ENCODE results near the gene DCXR. TPM values are rescaled to one million over a fixed set of nuclear protein-coding genes. Genes with fewer than 3 reads are reported as not detected.

The DCXR gene
- total RNA-seq, 2 experiments from 2014 or later, result 103 to 119 TPM

- Histone ChIP-seq H3K27me3 (ENCODE audit: control insufficient read depth in 1 of 2, insufficient read depth in 2 of 2, low read length in 2 of 2) (no peaks in the 10 kb centered on the region), H3K27ac (ENCODE audit: low read depth in 1 of 2, low read length in 2 of 2) (no peak overlapping the region), H3K9me3 (ENCODE audit: control insufficient read depth in 1 of 2, insufficient read depth in 1 of 2, low read length in 2 of 2) (no peaks in the 10 kb centered on the region), H3K4me3 (ENCODE audit: low read length) (no peak overlapping the region), H3K36me3 (ENCODE audit: insufficient read depth, low read length) (peaks cover 68% of the 10 kb centered on the region), H3K4me1 (ENCODE audit: insufficient read depth, low read length) (peaks cover 22% of the 10 kb centered on the region)
- Mint-ChIP-seq H3K9me3 (no peaks in the 10 kb centered on the region), H3K27me3 (no peaks in the 10 kb centered on the region), H3K36me3 (ENCODE audit: low read depth) (peaks cover 21% of the 10 kb centered on the region), H3K27ac (no peak overlapping the region), H3K4me1 (ENCODE audit: low read depth) (peaks cover 9% of the 10 kb centered on the region), H3K4me3 (no peak overlapping the region)
- CTCF ChIA-PET, result no interaction called here
- no peak for DNase-seq
- TF ChIP-seq CTCF (IDR thresholded peaks at IDR 0.05), result no peak
- ATAC-seq (ENCODE audit: poor library complexity), result no peak
- POLR2A ChIA-PET, result interaction anchor here (1.3 to 2.0 kb wide), 2 partner anchors 23 to 38 kb away, joined by 3 to 7 read pairs; partner anchors contain the start of genes DCXR and FASN
- intact Hi-C loops (cut with DNase I, micrococcal nuclease), result no loop called here
These were observed 23.1 kb upstream of the DCXR start for GRCh38 chr17:82060614-82061013.

- peaks cover 19% of the 10 kb centered on the region for H3K4me1 ChIP-seq (ENCODE audit: insufficient read depth, low read length)
- Mint-ChIP-seq H3K4me3 (no peak overlapping the region), H3K27ac (no peak overlapping the region), H3K27me3 (no peaks in the 10 kb centered on the region), H3K4me1 (ENCODE audit: low read depth) (peaks cover 9% of the 10 kb centered on the region), H3K9me3 (no peaks in the 10 kb centered on the region), H3K36me3 (ENCODE audit: low read depth) (peaks cover 24% of the 10 kb centered on the region)
- CTCF ChIA-PET, result no interaction called here
- no peak overlapping the region for H3K4me3 ChIP-seq (ENCODE audit: low read length)
- no peak for ATAC-seq (ENCODE audit: poor library complexity)
- H3K27me3 ChIP-seq (ENCODE audit: control insufficient read depth in 1 of 2, insufficient read depth in 2 of 2, low read length in 2 of 2), result no peaks in the 10 kb centered on the region
- no peak for DNase-seq
- peaks cover 74% of the 10 kb centered on the region for H3K36me3 ChIP-seq (ENCODE audit: insufficient read depth, low read length)
- intact Hi-C loops (cut with DNase I, micrococcal nuclease), result no loop called here
- no peak overlapping the region for H3K27ac ChIP-seq (ENCODE audit: low read depth in 1 of 2, low read length in 2 of 2)
- POLR2A ChIA-PET, result interaction anchor here (1.3 to 2.0 kb wide), 2 partner anchors 22 to 39 kb away, joined by 3 to 7 read pairs; partner anchors contain the start of genes DCXR and FASN
- no peaks in the 10 kb centered on the region for H3K9me3 ChIP-seq (ENCODE audit: control insufficient read depth in 1 of 2, insufficient read depth in 1 of 2, low read length in 2 of 2)
- TF ChIP-seq CTCF (IDR thresholded peaks at IDR 0.05), result no peak
These were observed 22.5 kb upstream of the DCXR start for GRCh38 chr17:82060001-82060380.

GRCh38 chr17:82059272-82060000 is 21.9 kb upstream of the DCXR start:
- CTCF ChIA-PET, result no interaction called here
- DNase-seq (no peak), ATAC-seq (ENCODE audit: poor library complexity) (no peak)
- no peak overlapping the region for H3K4me3 ChIP-seq (ENCODE audit: low read length)
- POLR2A ChIA-PET, result interaction anchor here (2.0 kb wide), 1 partner anchor 22 kb away, joined by 7 read pairs; the partner anchor contains the start of gene DCXR
- no peak for TF ChIP-seq CTCF (IDR thresholded peaks at IDR 0.05)
- Mint-ChIP-seq H3K36me3 (ENCODE audit: low read depth) (peaks cover 27% of the 10 kb centered on the region), H3K27ac (no peak overlapping the region), H3K27me3 (no peaks in the 10 kb centered on the region), H3K9me3 (no peaks in the 10 kb centered on the region), H3K4me1 (ENCODE audit: low read depth) (peaks cover 5% of the 10 kb centered on the region), H3K4me3 (peak overlapping the region; percentile 25)
- H3K36me3 ChIP-seq (ENCODE audit: insufficient read depth, low read length), result peaks cover 79% of the 10 kb centered on the region
- H3K27me3 ChIP-seq (ENCODE audit: control insufficient read depth in 1 of 2, insufficient read depth in 2 of 2, low read length in 2 of 2), result no peaks in the 10 kb centered on the region
- H3K4me1 ChIP-seq (ENCODE audit: insufficient read depth, low read length), result peaks cover 16% of the 10 kb centered on the region
- intact Hi-C loops (cut with DNase I, micrococcal nuclease), result no loop called here
- H3K27ac ChIP-seq (ENCODE audit: low read depth in 1 of 2, low read length in 2 of 2), result no peak overlapping the region
- H3K9me3 ChIP-seq (ENCODE audit: control insufficient read depth in 1 of 2, insufficient read depth in 1 of 2, low read length in 2 of 2), result no peaks in the 10 kb centered on the region
